Osteocyte (in vitro differentiated cells): Measurements from ENCODE around the gene KREMEN1. TPM values are rescaled to one million over a fixed set of nuclear protein-coding genes. Genes with fewer than 3 reads are reported as not detected.

ENCODE experiments used
- DNase-seq: peaks from one replicate; pipeline ENCODE4 v3.0.0; 2021; ENCODE audit warnings: mixed read lengths; ENCODE audit not compliant: unreplicated experiment; ENCODE audit errors: extremely low spot score
- H3K27ac Mint-ChIP-seq: one replicate; pipeline ENCODE4 v1.8.0; 2021; ENCODE audit warnings: mild to moderate bottlenecking, mixed read lengths; ENCODE audit not compliant: unreplicated experiment
- H3K27me3 Mint-ChIP-seq: one replicate; pipeline ENCODE4 v1.8.0; 2021; ENCODE audit warnings: mixed read lengths; ENCODE audit not compliant: unreplicated experiment
- H3K36me3 Mint-ChIP-seq: one replicate; pipeline ENCODE4 v1.8.0; 2021; ENCODE audit warnings: mixed read lengths; ENCODE audit not compliant: unreplicated experiment
- H3K4me1 Mint-ChIP-seq: one replicate; pipeline ENCODE4 v1.8.0; 2021; ENCODE audit warnings: mixed read lengths; ENCODE audit not compliant: unreplicated experiment
- H3K4me3 Mint-ChIP-seq: one replicate; pipeline ENCODE4 v1.8.0; 2021; ENCODE audit warnings: mild to moderate bottlenecking, moderate library complexity, mixed read lengths; ENCODE audit not compliant: unreplicated experiment
- H3K9me3 Mint-ChIP-seq: one replicate; pipeline ENCODE4 v1.8.0; 2021; ENCODE audit warnings: mixed read lengths; ENCODE audit not compliant: unreplicated experiment
- CTCF ChIP-seq: fragments of 200-600 bp; sonication (generic); IDR thresholded peaks from 2 replicates; pipeline ENCODE4 v1.5.0; 2021; ENCODE audit warnings: antibody characterized with exemption, mild to moderate bottlenecking, moderate library complexity
- total RNA-seq: library from RNA; stranded (reverse); gene quantifications from 2 replicates; pipeline ENCODE4 v1.2.1, GENCODE V29; 2021

KREMEN1 gene
- total RNA-seq, 1 donor from 2014 or later, result 2.9 TPM

GRCh38 chr22:29216873-29217666 lies 144.2 kb downstream of the KREMEN1 start:
- H3K27me3 Mint-ChIP-seq, result peaks cover 9% of the 10 kb centered on the region
- no peak overlapping the region for H3K27ac Mint-ChIP-seq
- TF ChIP-seq CTCF, result no peak
- no peaks in the 10 kb centered on the region for H3K36me3 Mint-ChIP-seq
- H3K9me3 Mint-ChIP-seq, result no peaks in the 10 kb centered on the region
- H3K4me3 Mint-ChIP-seq, result no peak overlapping the region
- no peaks in the 10 kb centered on the region for H3K4me1 Mint-ChIP-seq
- DNase-seq, result no peak

Other genes with a start within 250 kb of the KREMEN1 start
- 6.4 and 6.7 TPM in 2 replicates for gene ZNRF3, start 189.5 kb upstream of the KREMEN1 start, total RNA-seq
- not detected in 2 replicates for gene C22orf31, start 11.2 kb upstream of the KREMEN1 start, total RNA-seq
- gene EMID1, start 132.9 kb downstream of the KREMEN1 start, total RNA-seq, result 0.42 and 0.51 TPM in 2 replicates
- 41.0 and 45.8 TPM in 2 replicates for gene RHBDD3, start 194.9 kb downstream of the KREMEN1 start, total RNA-seq
- gene EWSR1, start 195.2 kb downstream of the KREMEN1 start, total RNA-seq, result 218 and 228 TPM in 2 replicates
- gene GAS2L1, start 233.6 kb downstream of the KREMEN1 start, total RNA-seq, result 21.6 and 22.3 TPM in 2 replicates
- not detected in 2 replicates for gene RASL10A, start 242.7 kb downstream of the KREMEN1 start, total RNA-seq